ENCODE data around the gene EID2B. TPM values are rescaled to one million over a fixed set of nuclear protein-coding genes. Genes with fewer than 3 reads are reported as not detected.

Gene EID2B
- total and polyA plus RNA-seq, 2 of the 8 experiments (the other 6 are each of a cell fraction or from before 2014, with no cell fraction given), result 2.1 to 2.4 TPM

- Histone ChIP-seq H2BK15ac (ENCODE audit: low read length) (no peak overlapping the region), H4K8ac (ENCODE audit: extremely low read depth, insufficient read depth, low read length) (no peak overlapping the region), H3K23ac (ENCODE audit: insufficient read length) (no peak overlapping the region), H2BK120ac (replicated peaks; ENCODE audit: low read depth, low read length) (no peak overlapping the region), H4K5ac (ENCODE audit: insufficient read length, low read depth, low read length) (no peak overlapping the region), H3K79me1 (ENCODE audit: low read depth, low read length) (no peaks in the 10 kb centered on the region), H3K23me2 (ENCODE audit: low read depth, low read length) (no peaks in the 10 kb centered on the region), H3K79me2 (ENCODE audit: control insufficient read depth in 1 of 2, insufficient read depth in 2 of 2, low read length in 2 of 2) (no peaks in the 10 kb centered on the region), H3K4me3 (ENCODE audit: extremely low read depth in 1 of 4, insufficient read depth in 2 of 4, low read depth in 3 of 4, low read length in 4 of 4) (no peak overlapping the region), H3K4ac (replicated peaks; ENCODE audit: insufficient read length, low read depth, low read length) (no peak overlapping the region), H3K36me3 (ENCODE audit: control insufficient read depth in 2 of 4, insufficient read depth in 4 of 4, low read length in 3 of 4) (peaks cover 7 to 37% (median 25%) of the 10 kb centered on the region in 4 experiments; a peak in 6 of 8 replicates), H3K4me2 (ENCODE audit: insufficient read depth in 1 of 2, low read depth in 2 of 2, low read length in 2 of 2) (no peak overlapping the region), H2BK20ac (ENCODE audit: low read length) (no peak overlapping the region), H3K9ac (replicated peaks in 1 of 4; ENCODE audit: extremely low read depth in 1 of 4, low read depth in 3 of 4, low read length in 3 of 4) (no peak overlapping the region), H4K20me1 (replicated peaks in 1 of 2; ENCODE audit: control insufficient read depth in 1 of 2, insufficient read depth in 2 of 2, low read length in 2 of 2) (peaks cover 0 to 2% of the 10 kb centered on the region in 2 experiments), H4K91ac (replicated peaks; ENCODE audit: insufficient read length, low read length) (no peak overlapping the region), H2BK5ac (ENCODE audit: low read depth, low read length) (no peak overlapping the region), H2BK12ac (ENCODE audit: low read depth, low read length) (no peak overlapping the region), H3K27ac (ENCODE audit: low read depth, low read length) (no peak overlapping the region), H3K56ac (replicated peaks; ENCODE audit: insufficient read length, low read depth, low read length) (no peak overlapping the region), H3K4me1 (replicated peaks in 1 of 4; ENCODE audit: control insufficient read depth in 3 of 4, insufficient read depth in 4 of 4, low read length in 3 of 4) (peaks cover 0 to 2% (median 0%) of the 10 kb centered on the region in 4 experiments; a peak in 2 of 7 replicates), H3K18ac (ENCODE audit: extremely low read depth, low read length) (no peak overlapping the region), H3K14ac (ENCODE audit: insufficient read length) (no peak overlapping the region), H2AFZ (ENCODE audit: low read length) (no peak overlapping the region), H2AK5ac (ENCODE audit: low read depth, low read length) (no peak overlapping the region), H3K9me3 (ENCODE audit: insufficient read depth in 2 of 2, low read depth in 1 of 2, low read length in 1 of 2) (no peaks in the 10 kb centered on the region), H3K27me3 (replicated peaks in 1 of 4; ENCODE audit: control insufficient read depth in 3 of 4, extremely low read depth in 1 of 4, insufficient read depth in 3 of 4, low read length in 3 of 4) (no peaks in the 10 kb centered on the region)
- no peak for DNase-seq (ENCODE audit: low read depth in 1 of 2, low spot score in 2 of 2)
- WGBS, 2 experiments (ENCODE audit: extremely low coverage in 1 of 2, insufficient coverage in 1 of 2, insufficient read length in 1 of 2, insufficient replicate concordance in 2 of 2, low coverage in 1 of 2, low lambda C conversion rate in 2 of 2, missing lambda C conversion rate in 1 of 2), result 93% methylated on average over 6 of the region's 6 CpGs; no CpG with 5 or more reads in 1 of the 2 experiments
- CTCF ChIA-PET (ENCODE audit: partially characterized antibody), result interaction anchor here (0.8 to 1.4 kb wide), 3 partner anchors 9 to 41 kb away, joined by 3 to 5 read pairs (median 3); partner anchors contain the start of gene EID2B
- no peak for TF ChIP-seq CREB1 (IDR thresholded peaks at IDR 0.05)
- no peak for TF ChIP-seq E2F6 (IDR thresholded peaks at IDR 0.05)
- POLR2A ChIA-PET (ENCODE audit: partially characterized antibody), result interaction anchor here (0.6 to 11.1 kb wide), 13 partner anchors 8 to 129 kb away, joined by 3 to 96 read pairs (median 3); partner anchors contain the start of genes EID2B, SELENOV and TIMM50
- FAIRE-seq, result no peak
Observed at GRCh38 chr19:39492225-39492624, 40.4 kb downstream of the EID2B start.
